Esophagus squamous epithelium (tissue), 5 donors: ENCODE data around the gene BANF1. TPM values are rescaled to one million over a fixed set of nuclear protein-coding genes. Genes with fewer than 3 reads are reported as not detected.

ENCODE experiments used
- DNase-seq: peaks from one replicate; lab custom pipeline; 2025; lab: John Stamatoyannopoulos, UW
- H3K27ac ChIP-seq, 4 donors: fragments of 200-600 bp; sonication (generic); one replicate each; pipeline ENCODE4 v1.5.1; 2016 to 2019; ENCODE audit warnings: mild to moderate bottlenecking in 1 of 4
- H3K27me3 ChIP-seq, 4 donors: fragments of 200-600 bp; sonication (generic); 1 replicate in 3 of 4; 2 replicates in 1 of 4; pipeline versions ENCODE4 v1.5.1 to v1.6.0; 2017 to 2021; ENCODE audit warnings: antibody characterized with exemption in 1 of 4
- H3K36me3 ChIP-seq, 3 donors: fragments of 200-600 bp; sonication (generic); one replicate each; pipeline ENCODE4 v1.5.1; 2016 to 2019
- H3K4me1 ChIP-seq, 3 donors: fragments of 200-600 bp; sonication (generic); one replicate each; pipeline ENCODE4 v1.5.1; 2017 to 2019
- H3K4me3 ChIP-seq, 4 donors: fragments of 200-600 bp; sonication (generic); 1 replicate in 3 of 4; 2 replicates in 1 of 4; pipeline ENCODE4 v1.5.1; 2016 to 2019; ENCODE audit warnings: mild to moderate bottlenecking in 2 of 4, moderate library complexity in 1 of 4
- H3K9me3 ChIP-seq, 3 donors: fragments of 200-600 bp; sonication (generic); one replicate each; pipeline ENCODE4 v1.5.1; 2016 to 2019
- POLR2A ChIP-seq, 4 donors: fragments of 450-650 bp; IDR thresholded peaks; one replicate each; pipeline ENCODE4 v1.6.1; 2017; ENCODE audit warnings: antibody characterized with exemption in 4 of 4, mild to moderate bottlenecking in 4 of 4, moderate library complexity in 3 of 4
- WGBS, 2 donors: methylation state at CpG; one replicate each; pipeline ENCODE4 v1.1.5; 2018; 5-methylcytosine and 5-hydroxymethylcytosine counted together
- intact Hi-C: fragments of 100-400 bp; cut with DNase I; formaldehyde crosslinking; loops from one replicate; pipeline ENCODE4 v1.15.0; 2022
- total RNA-seq, 4 donors: library from RNA; depleted of rRNA; stranded (reverse); fragments of >200 nt; gene quantifications; one replicate each; pipeline ENCODE4 v1.1.0, GENCODE V29; 2016
- TF ChIP-seq, protein P1 (sequence below), 6 experiments: fragments of 450-650 bp in 4 of 6; fragments of 200-600 bp in 2 of 6; sonication (generic) in 2 of 6; IDR thresholded peaks; one replicate each; pipeline ENCODE4 v1.5.1; 2016 to 2019; ENCODE audit warnings: antibody characterized with exemption in 6 of 6, mild to moderate bottlenecking in 4 of 6, moderate library complexity in 4 of 6
- donor health status: DM: yes; HTN: yes; CAD: no.

BANF1 gene
- total RNA-seq, 4 donors from 2014 or later = 29.1 to 52.3 (median 41.9) TPM

DNA sequence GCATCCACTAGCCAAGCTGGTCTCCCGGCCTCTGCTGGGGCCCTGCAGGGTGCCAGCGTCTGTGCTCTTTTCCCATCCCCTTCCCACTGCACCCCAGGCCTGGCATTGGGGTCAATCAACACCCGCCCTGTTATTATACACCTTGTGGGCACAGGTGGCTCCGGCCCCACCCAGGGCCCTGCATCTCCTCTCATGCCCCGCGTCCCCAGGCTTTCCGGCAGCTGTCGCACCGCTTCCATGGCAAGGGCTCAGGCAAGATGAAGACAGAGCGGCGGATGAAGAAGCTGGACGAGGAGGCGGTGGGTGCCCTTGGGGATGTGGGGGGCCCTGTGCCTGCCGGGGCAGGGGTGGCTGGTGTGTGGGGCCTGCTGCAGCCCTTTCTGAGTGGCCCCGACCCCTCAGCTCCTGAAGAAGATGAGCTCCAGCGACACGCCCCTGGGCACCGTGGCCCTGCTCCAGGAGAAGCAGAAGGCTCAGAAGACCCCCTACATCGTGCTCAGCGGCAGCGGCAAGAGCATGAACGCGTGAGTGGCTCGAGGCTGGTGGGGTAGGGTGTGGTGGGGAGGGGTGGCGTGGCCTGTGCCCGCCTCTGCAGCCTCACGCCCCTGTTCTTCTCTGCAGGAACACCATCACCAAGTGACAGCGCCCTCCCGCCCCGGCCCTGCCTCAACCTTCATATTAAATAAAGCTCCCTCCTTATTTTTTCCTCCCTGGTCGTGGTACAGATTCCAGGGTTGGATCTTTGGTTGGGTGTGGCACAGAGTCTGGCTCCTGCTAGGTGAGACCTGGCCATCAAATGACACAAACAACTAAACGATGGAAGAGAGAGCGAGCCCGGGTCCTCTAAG is 23.7 kb upstream of the BANF1 start:
- no peaks in the 10 kb centered on the region for H3K9me3 ChIP-seq
- no peak for DNase-seq
- WGBS, 2 donors = 80 to 92% methylated on average over 4 to 11 of the region's 34 CpGs
- H3K4me3 ChIP-seq = no peak overlapping the region
- TF ChIP-seq POLR2A (IDR thresholded peaks at IDR 0.05) = no peak
- TF ChIP-seq, protein P1, sequence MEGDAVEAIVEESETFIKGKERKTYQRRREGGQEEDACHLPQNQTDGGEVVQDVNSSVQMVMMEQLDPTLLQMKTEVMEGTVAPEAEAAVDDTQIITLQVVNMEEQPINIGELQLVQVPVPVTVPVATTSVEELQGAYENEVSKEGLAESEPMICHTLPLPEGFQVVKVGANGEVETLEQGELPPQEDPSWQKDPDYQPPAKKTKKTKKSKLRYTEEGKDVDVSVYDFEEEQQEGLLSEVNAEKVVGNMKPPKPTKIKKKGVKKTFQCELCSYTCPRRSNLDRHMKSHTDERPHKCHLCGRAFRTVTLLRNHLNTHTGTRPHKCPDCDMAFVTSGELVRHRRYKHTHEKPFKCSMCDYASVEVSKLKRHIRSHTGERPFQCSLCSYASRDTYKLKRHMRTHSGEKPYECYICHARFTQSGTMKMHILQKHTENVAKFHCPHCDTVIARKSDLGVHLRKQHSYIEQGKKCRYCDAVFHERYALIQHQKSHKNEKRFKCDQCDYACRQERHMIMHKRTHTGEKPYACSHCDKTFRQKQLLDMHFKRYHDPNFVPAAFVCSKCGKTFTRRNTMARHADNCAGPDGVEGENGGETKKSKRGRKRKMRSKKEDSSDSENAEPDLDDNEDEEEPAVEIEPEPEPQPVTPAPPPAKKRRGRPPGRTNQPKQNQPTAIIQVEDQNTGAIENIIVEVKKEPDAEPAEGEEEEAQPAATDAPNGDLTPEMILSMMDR (IDR thresholded peaks at IDR 0.05) = no peak
- peaks cover 23 to 51% (median 25%) of the 10 kb centered on the region in 3 donors for H3K36me3 ChIP-seq
- intact Hi-C loops = no loop called here
- H3K4me1 ChIP-seq = peaks cover 0 to under 1% (median 0%) of the 10 kb centered on the region in 3 donors
- H3K27me3 ChIP-seq = no peaks in the 10 kb centered on the region
- H3K27ac ChIP-seq = no peak overlapping the region

DNA sequence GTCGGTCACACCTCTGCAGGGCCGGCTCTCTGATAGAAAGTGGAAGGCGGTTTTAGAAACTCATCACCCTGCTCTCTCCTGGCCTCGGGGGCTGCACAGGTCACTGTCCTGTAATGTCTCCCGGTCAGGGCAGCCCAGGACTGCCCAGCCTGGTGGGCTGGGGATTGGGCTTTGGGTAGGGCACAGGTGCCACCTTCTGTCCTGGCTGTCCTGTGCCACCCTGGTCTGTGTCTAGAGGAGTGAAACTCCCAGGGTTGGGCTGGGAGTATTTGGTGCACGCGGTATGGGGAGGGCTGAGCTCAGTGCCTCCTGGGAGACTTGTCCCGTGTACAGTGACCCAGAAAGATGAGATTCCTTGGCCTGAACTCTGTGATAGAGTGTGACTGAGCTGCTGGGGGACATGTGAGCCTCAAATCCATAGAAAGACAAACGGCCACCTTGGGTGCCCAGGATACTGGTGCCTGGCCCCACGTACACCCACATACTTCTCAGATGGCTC is 23.0 kb upstream of the BANF1 start:
- Histone ChIP-seq H3K9me3 (no peaks in the 10 kb centered on the region), H3K27me3 (no peaks in the 10 kb centered on the region), H3K4me1 (no peaks in the 10 kb centered on the region), H3K36me3 (peaks cover 23 to 49% (median 25%) of the 10 kb centered on the region in 3 donors), H3K4me3 (no peak overlapping the region), H3K27ac (no peak overlapping the region)
- WGBS, 2 donors = 85 to 100% methylated on average over 1 to 7 of the region's 10 CpGs
- TF ChIP-seq, protein P1 (IDR thresholded peaks at IDR 0.05) = no peak
- TF ChIP-seq POLR2A (IDR thresholded peaks at IDR 0.05) = no peak
- intact Hi-C loops = no loop called here
- no peak for DNase-seq

DNA sequence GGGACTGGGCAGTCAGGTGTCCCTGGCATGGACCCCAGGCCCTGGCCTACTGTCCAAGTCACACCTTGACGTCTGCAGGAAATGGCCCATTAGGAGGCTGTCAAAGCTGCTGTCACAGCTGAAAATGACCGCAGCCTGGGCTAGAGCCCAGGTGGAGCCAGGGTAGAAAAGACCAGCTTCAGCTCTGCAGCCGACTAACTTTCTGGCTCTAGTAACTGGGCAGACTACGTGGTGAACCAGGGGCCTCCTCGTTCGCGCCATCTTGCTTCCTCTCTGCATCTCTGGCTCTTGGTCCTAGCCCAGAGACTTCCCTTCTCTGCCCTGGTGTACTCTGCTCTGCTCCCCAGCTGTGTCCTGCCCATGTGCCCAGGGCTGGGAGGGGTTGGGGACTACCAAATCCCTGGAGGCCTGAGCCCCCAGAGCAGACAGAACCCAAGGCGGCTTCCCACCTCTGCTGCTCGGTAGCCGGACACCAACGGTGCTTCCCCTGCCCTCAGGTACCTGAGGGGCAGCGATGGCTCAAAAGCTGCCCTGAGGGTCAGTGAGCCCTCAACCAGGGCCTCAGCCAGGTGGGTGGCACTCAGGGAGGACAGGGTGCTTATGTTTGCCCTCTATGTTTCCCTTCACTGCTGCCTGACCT is 21.1 kb upstream of the BANF1 start:
- WGBS, 2 donors = 69 to 79% methylated on average over 5 to 7 of the region's 12 CpGs
- DNase-seq = no peak

DNA sequence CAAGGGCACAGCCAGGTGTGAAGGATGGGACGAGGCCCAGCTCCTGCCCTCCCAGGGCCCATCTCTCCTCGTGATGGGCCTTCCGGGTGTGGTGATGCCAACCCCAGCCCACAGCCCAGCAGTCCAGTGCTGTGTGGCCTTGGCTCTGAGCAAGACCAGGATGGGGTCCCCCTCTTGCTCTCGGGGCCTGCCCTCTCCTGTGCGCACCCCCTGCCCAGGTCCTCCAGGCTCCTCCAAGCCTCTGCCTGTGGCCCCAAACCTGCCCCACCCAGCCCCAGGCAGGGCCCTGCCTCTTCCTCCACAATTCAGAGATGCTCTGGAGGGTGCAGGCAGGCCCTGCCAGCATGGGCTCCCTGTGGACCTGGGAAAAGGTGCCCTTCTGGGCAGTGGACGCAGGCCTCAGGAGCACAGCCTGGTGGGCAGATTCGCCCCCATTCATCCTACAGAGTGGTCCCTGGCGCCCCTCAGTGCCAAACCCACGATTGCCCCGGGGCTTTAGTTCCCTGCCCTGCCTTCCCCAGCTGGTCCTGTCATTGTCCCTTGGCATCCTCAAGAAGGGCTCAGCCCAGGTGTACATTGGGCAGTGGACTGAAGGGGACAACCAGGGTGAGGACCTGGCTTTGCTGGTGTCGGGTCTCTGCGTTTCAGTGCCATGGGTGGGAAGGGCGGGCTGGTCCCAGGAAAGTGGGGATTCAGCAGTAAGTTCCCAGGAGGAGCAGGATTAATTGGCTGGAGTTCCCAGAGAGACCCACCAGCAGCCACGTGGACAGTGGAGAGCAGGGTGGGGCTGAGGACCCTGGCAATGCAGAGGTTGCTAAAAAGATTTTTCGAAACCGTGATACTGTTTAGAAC is 20.1 kb upstream of the BANF1 start:
- Histone ChIP-seq H3K9me3 (no peaks in the 10 kb centered on the region), H3K36me3 (peaks cover 15 to 29% (median 20%) of the 10 kb centered on the region in 3 donors), H3K4me1 (no peaks in the 10 kb centered on the region), H3K27ac (no peak overlapping the region), H3K4me3 (no peak overlapping the region), H3K27me3 (no peaks in the 10 kb centered on the region)
- TF ChIP-seq, protein P1 (IDR thresholded peaks at IDR 0.05) = no peak
- no peak for TF ChIP-seq POLR2A (IDR thresholded peaks at IDR 0.05)
- WGBS, 2 donors = 57 to 70% methylated on average over 6 to 12 of the region's 16 CpGs
- no peak for DNase-seq
- intact Hi-C loops = no loop called here

More for the DNA sequence above, 21.1 kb upstream of the BANF1 start:
- no peak overlapping the region for H3K27ac ChIP-seq
- no peak overlapping the region for H3K4me3 ChIP-seq
- intact Hi-C loops = no loop called here
- peaks cover 23 to 39% (median 24%) of the 10 kb centered on the region in 3 donors for H3K36me3 ChIP-seq
- H3K4me1 ChIP-seq = no peaks in the 10 kb centered on the region
- TF ChIP-seq POLR2A (IDR thresholded peaks at IDR 0.05) = no peak
- TF ChIP-seq, protein P1 (IDR thresholded peaks at IDR 0.05) = no peak
- H3K9me3 ChIP-seq = no peaks in the 10 kb centered on the region
- H3K27me3 ChIP-seq = no peaks in the 10 kb centered on the region
